Measurements from ENCODE around the gene ACTN1. TPM values are rescaled to one million over a fixed set of nuclear protein-coding genes. Genes with fewer than 3 reads are reported as not detected.

ACTN1 gene
- total and polyA plus RNA-seq, 2 of the 8 experiments (the other 6 are each of a cell fraction or from before 2014, with no cell fraction given): 236 to 262 TPM

GRCh38 chr14:68893566-68893965 is 85.5 kb downstream of the ACTN1 start:
- H2AFZ ChIP-seq (ENCODE audit: low read length): no peak overlapping the region
- 91% methylated on average over 8 of the region's 8 CpGs; no CpG with 5 or more reads in 1 of the 2 experiments for WGBS, 2 experiments (ENCODE audit: extremely low coverage in 1 of 2, insufficient coverage in 1 of 2, insufficient read length in 1 of 2, insufficient replicate concordance in 2 of 2, low coverage in 1 of 2, low lambda C conversion rate in 2 of 2, missing lambda C conversion rate in 1 of 2)
- no peak overlapping the region for H2BK12ac ChIP-seq (ENCODE audit: low read depth, low read length)
- H3K4me1 ChIP-seq (replicated peaks in 1 of 4; ENCODE audit: control insufficient read depth in 3 of 4, insufficient read depth in 4 of 4, low read length in 3 of 4): no peaks in the 10 kb centered on the region
- no peak overlapping the region for H4K91ac ChIP-seq (replicated peaks; ENCODE audit: insufficient read length, low read length)
- no peak overlapping the region for H2BK120ac ChIP-seq (replicated peaks; ENCODE audit: low read depth, low read length)
- CTCF ChIA-PET (ENCODE audit: partially characterized antibody): interaction anchor here (1.1 to 2.6 kb wide), 5 partner anchors 18 to 214 kb away, joined by 3 to 7 read pairs (median 5); no protein-coding TSS in a partner anchor
- H3K23ac ChIP-seq (ENCODE audit: insufficient read length): no peak overlapping the region
- no peaks in the 10 kb centered on the region for H3K79me2 ChIP-seq (ENCODE audit: control insufficient read depth in 1 of 2, insufficient read depth in 2 of 2, low read length in 2 of 2)
- no peak overlapping the region for H3K18ac ChIP-seq (ENCODE audit: extremely low read depth, low read length)
- no peak overlapping the region for H2BK5ac ChIP-seq (ENCODE audit: low read depth, low read length)
- no peak overlapping the region for H3K4me2 ChIP-seq (ENCODE audit: insufficient read depth in 1 of 2, low read depth in 2 of 2, low read length in 2 of 2)
- H2BK20ac ChIP-seq (ENCODE audit: low read length): no peak overlapping the region
- no peaks in the 10 kb centered on the region for H3K23me2 ChIP-seq (ENCODE audit: low read depth, low read length)
- no peak overlapping the region for H3K4me3 ChIP-seq (ENCODE audit: extremely low read depth in 1 of 4, insufficient read depth in 2 of 4, low read depth in 3 of 4, low read length in 4 of 4)
- H2AK5ac ChIP-seq (ENCODE audit: low read depth, low read length): no peak overlapping the region
- H4K8ac ChIP-seq (ENCODE audit: extremely low read depth, insufficient read depth, low read length): no peak overlapping the region
- no peak for FAIRE-seq
- POLR2A ChIA-PET (ENCODE audit: partially characterized antibody): interaction anchor here (1.5 kb wide), 1 partner anchor 9 kb away, joined by 6 read pairs; no protein-coding TSS in a partner anchor
- H3K27ac ChIP-seq (ENCODE audit: low read depth, low read length): no peak overlapping the region
- H2BK15ac ChIP-seq (ENCODE audit: low read length): no peak overlapping the region
- H3K9me3 ChIP-seq (ENCODE audit: insufficient read depth in 2 of 2, low read depth in 1 of 2, low read length in 1 of 2): no peaks in the 10 kb centered on the region
- peaks cover 0 to 4% of the 10 kb centered on the region in 2 experiments for H4K20me1 ChIP-seq (replicated peaks in 1 of 2; ENCODE audit: control insufficient read depth in 1 of 2, insufficient read depth in 2 of 2, low read length in 2 of 2)
- H4K5ac ChIP-seq (ENCODE audit: insufficient read length, low read depth, low read length): no peak overlapping the region
- H3K79me1 ChIP-seq (ENCODE audit: low read depth, low read length): no peaks in the 10 kb centered on the region; the same call in 1 of the 2 replicates
- H3K4ac ChIP-seq (replicated peaks; ENCODE audit: insufficient read length, low read depth, low read length): no peak overlapping the region
- no peak overlapping the region for H3K14ac ChIP-seq (ENCODE audit: insufficient read length)
- H3K56ac ChIP-seq (replicated peaks; ENCODE audit: insufficient read length, low read depth, low read length): no peak overlapping the region
- no peak for DNase-seq (ENCODE audit: low read depth in 1 of 2, low spot score in 2 of 2)
- H3K36me3 ChIP-seq (ENCODE audit: control insufficient read depth in 2 of 4, insufficient read depth in 4 of 4, low read length in 3 of 4): peaks cover 28 to 79% (median 60%) of the 10 kb centered on the region in 4 experiments
- H3K9ac ChIP-seq (replicated peaks in 1 of 4; ENCODE audit: extremely low read depth in 1 of 4, low read depth in 3 of 4, low read length in 3 of 4): no peak overlapping the region
- no peaks in the 10 kb centered on the region for H3K27me3 ChIP-seq (replicated peaks in 1 of 4; ENCODE audit: control insufficient read depth in 3 of 4, extremely low read depth in 1 of 4, insufficient read depth in 3 of 4, low read length in 3 of 4)
- TF ChIP-seq CHD1 (IDR thresholded peaks at IDR 0.05; ENCODE audit: low read depth, low read length) (no peak), RAD21 (IDR thresholded peaks at IDR 0.05 in 1 of 2, conservative IDR thresholded peaks at IDR 0.05 in 1 of 2; ENCODE audit: low read depth in 2 of 2, low read length in 2 of 2) (no peak), E2F6 (IDR thresholded peaks at IDR 0.05) (no peak), CBX5 (IDR thresholded peaks at IDR 0.05; ENCODE audit: low read depth, low read length) (no peak), TBP (IDR thresholded peaks at IDR 0.05; ENCODE audit: low read depth, low read length) (no peak), JUN (IDR thresholded peaks at IDR 0.05; ENCODE audit: low read depth, low read length) (no peak), SP4 (IDR thresholded peaks at IDR 0.05; ENCODE audit: low read length) (no peak), ZNF274 (IDR thresholded peaks at IDR 0.05; ENCODE audit: borderline replicate concordance, extremely low read depth, low read length) (no peak), CREB1 (IDR thresholded peaks at IDR 0.05) (no peak), SP1 (IDR thresholded peaks at IDR 0.05; ENCODE audit: low read depth, low read length) (no peak), POLR2A (IDR thresholded peaks at IDR 0.05; ENCODE audit: control extremely low read depth in 1 of 2, low read depth in 2 of 2, low read length in 2 of 2) (no peak), TAF7 (optimal IDR thresholded peaks at IDR 0.05; ENCODE audit: borderline replicate concordance, low read depth, low read length) (no peak), HDAC2 (IDR thresholded peaks at IDR 0.05; ENCODE audit: borderline replicate concordance in 1 of 2, low read depth in 2 of 2, low read length in 2 of 2) (no peak), KDM5A (IDR thresholded peaks at IDR 0.05; ENCODE audit: low read length) (no peak), EGR1 (IDR thresholded peaks at IDR 0.05; ENCODE audit: borderline replicate concordance, low read depth, low read length) (no peak)

All from H1 (cell line).